ENCODE data around the gene COLEC11.

GRCh38 chr2:3628241-3628679 lies 33.3 kb downstream of the COLEC11 start:
- no peak for TF ChIP-seq CTCF (conservative IDR thresholded peaks at IDR 0.05; ENCODE audit: low read depth in 2 of 2)
- TF ChIP-seq EZH2phosphoT487 (IDR thresholded peaks at IDR 0.05; ENCODE audit: unreplicated experiment) = no peak
- TF ChIP-seq EZH2 (IDR thresholded peaks at IDR 0.05; ENCODE audit: low read depth, unreplicated experiment) = no peak
- TF ChIP-seq POLR2AphosphoS5 (IDR thresholded peaks at IDR 0.05; ENCODE audit: low read depth) = no peak
- no peak for TF ChIP-seq REST (IDR thresholded peaks at IDR 0.05; ENCODE audit: unreplicated experiment)
- TF ChIP-seq CREB1 (CRISPR knock-in tag; IDR thresholded peaks at IDR 0.05; ENCODE audit: low read depth) = no peak
- no peak for TF ChIP-seq JUNB (IDR thresholded peaks at IDR 0.05; ENCODE audit: unreplicated experiment)
- no peak for TF ChIP-seq ETS1 (IDR thresholded peaks at IDR 0.05)
- no peak for TF ChIP-seq ZNF462 (CRISPR knock-in tag; IDR thresholded peaks at IDR 0.05)
- no peak for TF ChIP-seq ZNF114 (CRISPR knock-in tag; IDR thresholded peaks at IDR 0.05)
- no peak for TF ChIP-seq NANOG (IDR thresholded peaks at IDR 0.05; ENCODE audit: borderline replicate concordance)
- TF ChIP-seq ZNF331 (CRISPR knock-in tag; IDR thresholded peaks at IDR 0.05; ENCODE audit: low read depth) = no peak

All from GM23338 (cell line).